ENCODE data around the gene MAP4K2.
A peak's percentile ranks its signal among the peaks of the same experiment; 100 is the strongest.

The MAP4K2 gene

DNA sequence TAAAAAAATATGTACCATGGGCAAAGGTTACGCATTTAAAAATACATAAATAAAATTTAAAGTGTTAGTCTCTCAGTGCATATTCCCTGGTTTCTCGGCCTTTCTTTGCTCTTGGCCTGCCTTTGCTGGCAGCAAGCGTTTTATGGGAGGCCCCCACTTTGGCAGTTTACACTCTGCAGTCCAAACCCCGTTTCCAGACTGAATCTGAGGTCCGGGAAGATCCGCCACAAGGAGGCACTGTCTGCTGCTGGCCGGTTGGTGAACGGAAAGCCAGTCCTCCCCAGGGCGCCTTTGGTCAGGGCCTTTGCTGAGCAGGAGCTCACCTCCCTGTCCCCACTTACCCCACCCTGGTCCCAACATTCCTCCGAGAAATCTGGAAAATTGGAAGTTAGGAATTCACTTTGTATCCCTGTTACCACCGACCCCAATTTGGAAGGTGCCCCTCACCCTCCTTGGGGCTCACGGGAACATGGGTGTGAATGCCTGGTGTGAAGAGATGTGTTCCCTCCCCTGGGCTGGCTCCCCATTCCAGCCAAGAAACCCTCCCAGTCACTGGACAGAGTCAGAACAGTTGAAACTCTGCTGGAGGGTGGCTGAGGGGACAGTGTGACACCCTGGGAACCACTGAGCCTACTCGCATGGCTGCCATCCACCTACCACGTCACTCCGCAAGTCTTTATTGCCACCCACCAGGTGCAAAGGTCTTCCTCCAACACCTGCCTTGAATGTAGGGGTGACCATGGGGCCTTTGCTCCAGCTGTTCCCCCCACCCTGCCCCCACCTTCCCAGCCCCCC, 15.3 kb downstream of the MAP4K2 start:
- TF ChIP-seq PPARA (CRISPR knock-in tag; IDR thresholded peaks at IDR 0.05; ENCODE audit: borderline replicate concordance) = no peak
- TF ChIP-seq PATZ1 (CRISPR knock-in tag; IDR thresholded peaks at IDR 0.05; ENCODE audit: borderline replicate concordance) = no peak
- no peak for TF ChIP-seq ZNF70 (CRISPR knock-in tag; IDR thresholded peaks at IDR 0.05)
- no peak for TF ChIP-seq CSRNP3 (CRISPR knock-in tag; IDR thresholded peaks at IDR 0.05)
- TF ChIP-seq RARB (CRISPR knock-in tag; IDR thresholded peaks at IDR 0.05) = no peak
- no peak for TF ChIP-seq ZC3H10 (CRISPR knock-in tag; IDR thresholded peaks at IDR 0.05)
- TF ChIP-seq ISL1 (CRISPR knock-in tag; IDR thresholded peaks at IDR 0.05) = no peak
- TF ChIP-seq TOX (CRISPR knock-in tag; IDR thresholded peaks at IDR 0.05; ENCODE audit: borderline replicate concordance) = no peak
- TF ChIP-seq ESRRG (CRISPR knock-in tag; IDR thresholded peaks at IDR 0.05) = no peak
- ATAC-seq = peak; percentile 86

GRCh38 chr11:64786308-64786707, 16.7 kb downstream of the MAP4K2 start:
- TF ChIP-seq TSHZ2 (CRISPR knock-in tag; IDR thresholded peaks at IDR 0.05) = no peak
- TF ChIP-seq CREB5 (CRISPR knock-in tag; IDR thresholded peaks at IDR 0.05; ENCODE audit: low read depth) = no peak
- ATAC-seq = no peak

- TF ChIP-seq TCF4 (CRISPR knock-in tag; IDR thresholded peaks at IDR 0.05; ENCODE audit: borderline replicate concordance) (no peak), CREB5 (CRISPR knock-in tag; IDR thresholded peaks at IDR 0.05; ENCODE audit: low read depth) (no peak), PATZ1 (CRISPR knock-in tag; IDR thresholded peaks at IDR 0.05; ENCODE audit: borderline replicate concordance) (no peak)
- TF ChIP-seq, protein P1, sequence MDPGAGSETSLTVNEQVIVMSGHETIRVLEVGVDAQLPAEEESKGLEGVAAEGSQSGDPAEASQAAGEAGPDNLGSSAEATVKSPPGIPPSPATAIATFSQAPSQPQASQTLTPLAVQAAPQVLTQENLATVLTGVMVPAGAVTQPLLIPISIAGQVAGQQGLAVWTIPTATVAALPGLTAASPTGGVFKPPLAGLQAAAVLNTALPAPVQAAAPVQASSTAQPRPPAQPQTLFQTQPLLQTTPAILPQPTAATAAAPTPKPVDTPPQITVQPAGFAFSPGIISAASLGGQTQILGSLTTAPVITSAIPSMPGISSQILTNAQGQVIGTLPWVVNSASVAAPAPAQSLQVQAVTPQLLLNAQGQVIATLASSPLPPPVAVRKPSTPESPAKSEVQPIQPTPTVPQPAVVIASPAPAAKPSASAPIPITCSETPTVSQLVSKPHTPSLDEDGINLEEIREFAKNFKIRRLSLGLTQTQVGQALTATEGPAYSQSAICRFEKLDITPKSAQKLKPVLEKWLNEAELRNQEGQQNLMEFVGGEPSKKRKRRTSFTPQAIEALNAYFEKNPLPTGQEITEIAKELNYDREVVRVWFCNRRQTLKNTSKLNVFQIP (CRISPR knock-in tag; IDR thresholded peaks at IDR 0.05; ENCODE audit: borderline replicate concordance, low read depth) = no peak
- no peak for ATAC-seq
Measured at GRCh38 chr11:64784813-64785581, 18.0 kb downstream of the MAP4K2 start.
